KOPT-K1 (cell line): ENCODE data around the gene VSX1.

Source experiments
- H3K27ac ChIP-seq: fragments of 200-600 bp; sonication (generic); 2 replicates; pipeline ENCODE4 v1.5.1; 2016; ENCODE audit warnings: antibody characterized with exemption, mild to moderate bottlenecking, low read depth, low read length; ENCODE audit not compliant: poor library complexity, severe bottlenecking
- H3K36me3 ChIP-seq: fragments of 200-600 bp; sonication (generic); 2 replicates; pipeline ENCODE4 v1.5.1; 2017; ENCODE audit warnings: antibody characterized with exemption, mild to moderate bottlenecking, low read length, moderate library complexity; ENCODE audit not compliant: insufficient read depth
- H3K9me3 ChIP-seq: fragments of 200-600 bp; sonication (generic); 2 replicates; pipeline ENCODE4 v1.5.1; 2017; ENCODE audit warnings: antibody characterized with exemption, low read length, mild to moderate bottlenecking; ENCODE audit not compliant: insufficient read depth, poor library complexity, severe bottlenecking

The VSX1 gene

GRCh38 chr20:25044660-25045342 is 37.1 kb downstream of the VSX1 start:
- peaks cover 45% of the 10 kb centered on the region for H3K36me3 ChIP-seq
- H3K27ac ChIP-seq: no peak overlapping the region

DNA sequence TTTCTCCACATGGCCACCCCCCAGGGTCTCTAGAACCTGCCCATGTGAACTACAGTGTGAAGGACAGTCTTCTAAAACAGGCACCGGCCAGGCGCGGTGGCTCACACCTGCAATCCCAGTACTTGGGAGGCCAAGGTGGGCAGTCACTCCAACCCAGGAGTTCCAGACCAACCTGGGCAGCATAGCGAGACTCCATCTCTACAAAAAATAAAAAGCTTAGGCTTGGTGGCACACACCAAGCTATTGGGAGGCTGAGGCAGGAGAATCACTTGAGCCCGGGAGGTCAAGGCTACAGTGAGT is 37.7 kb downstream of the VSX1 start:
- Histone ChIP-seq H3K27ac (no peak overlapping the region), H3K9me3 (no peaks in the 10 kb centered on the region), H3K36me3 (peaks cover 49% of the 10 kb centered on the region)

More at GRCh38 chr20:25044660-25045342, 37.1 kb downstream of the VSX1 start:
- no peaks in the 10 kb centered on the region for H3K9me3 ChIP-seq

DNA sequence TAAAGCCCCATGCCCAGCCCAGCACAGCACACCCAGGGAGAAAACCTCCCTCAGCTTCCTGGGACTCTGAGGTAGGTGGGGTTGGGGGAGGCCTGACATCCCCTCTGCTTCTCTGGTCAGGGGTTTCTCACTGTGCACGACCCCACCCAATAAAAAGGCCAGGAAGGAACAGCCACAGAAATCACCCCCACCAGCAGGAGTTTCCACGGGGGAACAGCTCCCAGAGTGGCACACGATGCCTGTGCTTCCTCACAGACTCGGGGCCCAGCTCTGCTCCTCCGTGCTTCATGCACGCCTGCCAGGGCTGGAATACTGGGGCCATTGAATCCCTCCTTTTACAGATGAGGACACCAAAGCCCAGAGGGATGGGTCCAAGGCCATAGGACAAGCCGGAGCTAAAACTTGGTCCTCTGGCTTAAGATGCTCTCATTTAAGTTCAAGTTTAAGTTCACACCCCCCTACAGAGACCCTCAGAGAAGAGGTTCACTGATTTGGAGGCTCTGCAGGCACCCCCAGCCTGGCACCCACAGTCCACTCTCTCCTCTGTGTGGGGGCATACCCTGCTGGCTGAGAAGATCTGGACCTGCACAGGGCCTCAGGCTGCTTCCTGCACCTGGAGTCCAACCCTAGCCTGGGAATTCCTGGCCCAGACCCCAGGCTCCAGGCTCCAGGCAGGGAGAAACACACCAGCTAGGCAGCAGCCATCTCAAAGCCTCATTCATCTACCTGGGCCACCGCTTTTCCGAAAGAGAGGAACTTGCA is 38.3 kb downstream of the VSX1 start:
- peaks cover 49% of the 10 kb centered on the region for H3K36me3 ChIP-seq
- peak overlapping the region; percentile 79 for H3K27ac ChIP-seq
- H3K9me3 ChIP-seq: no peaks in the 10 kb centered on the region

- H3K9me3 ChIP-seq: no peaks in the 10 kb centered on the region
- H3K36me3 ChIP-seq: peaks cover 40% of the 10 kb centered on the region
- H3K27ac ChIP-seq: peak overlapping the region; percentile 79
These were observed 39.1 kb downstream of the VSX1 start for GRCh38 chr20:25042531-25043498.

DNA sequence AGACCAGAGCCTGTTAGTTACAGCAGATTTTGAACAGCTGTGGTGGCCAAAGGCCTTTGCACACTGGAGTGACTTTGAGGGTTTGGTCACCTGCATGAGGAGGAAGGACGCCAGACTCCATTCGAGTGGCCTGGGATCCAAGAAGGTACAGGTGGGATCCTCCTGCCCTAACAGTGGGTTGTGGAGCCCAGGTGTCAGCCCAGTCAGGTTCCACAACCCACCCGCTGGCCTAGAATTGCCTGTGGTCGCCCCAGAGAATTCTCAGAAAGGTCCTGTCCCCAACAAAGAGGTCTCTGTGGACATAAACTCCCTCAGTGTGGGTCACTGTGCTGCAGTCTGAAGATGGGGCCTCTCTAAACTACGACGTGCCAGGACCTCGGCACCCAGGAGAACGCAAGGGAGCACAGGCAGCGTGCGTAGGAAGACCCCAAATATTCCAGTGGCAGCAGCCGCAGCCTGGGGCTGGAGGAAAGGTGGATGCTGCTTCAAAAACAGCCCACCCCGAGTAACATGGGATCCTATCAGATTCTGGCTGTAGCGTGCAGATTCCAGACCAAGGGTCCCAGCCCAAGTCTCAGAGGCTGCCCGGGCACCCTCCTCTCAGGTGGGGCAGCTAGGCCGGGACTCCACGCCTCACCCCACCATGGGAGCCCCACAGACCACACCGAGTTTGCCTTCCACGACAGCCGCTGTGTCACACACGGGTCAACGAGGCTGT is 40.0 kb downstream of the VSX1 start:
- Histone ChIP-seq H3K9me3 (no peaks in the 10 kb centered on the region), H3K27ac (peak overlapping the region; percentile 79), H3K36me3 (peaks cover 32% of the 10 kb centered on the region)

DNA sequence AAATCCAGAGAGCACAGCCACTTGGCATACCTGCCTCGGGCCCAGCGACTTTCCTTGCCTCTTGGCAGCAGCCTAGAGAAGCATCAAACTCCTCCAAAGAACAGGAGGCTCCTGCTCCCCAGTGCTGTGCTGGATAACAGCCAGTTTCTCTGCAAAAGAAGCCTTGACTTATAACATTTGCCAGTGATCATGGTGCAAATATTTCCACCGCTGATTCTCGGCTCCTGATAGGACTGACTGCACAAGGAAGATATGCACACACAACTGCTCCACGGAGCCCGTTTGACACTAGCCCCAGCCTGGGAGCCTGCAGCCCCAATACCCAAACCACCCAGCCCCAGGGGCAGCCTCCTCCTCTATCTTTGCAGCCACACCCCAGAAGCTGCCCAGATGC is 41.5 kb downstream of the VSX1 start:
- H3K27ac ChIP-seq: no peak overlapping the region
- H3K36me3 ChIP-seq: peaks cover 20% of the 10 kb centered on the region; the same call in 1 of the 2 replicates
- H3K9me3 ChIP-seq: no peaks in the 10 kb centered on the region

GRCh38 chr20:25039697-25040437 is 42.1 kb downstream of the VSX1 start:
- Histone ChIP-seq H3K9me3 (no peaks in the 10 kb centered on the region), H3K36me3 (peaks cover 14% of the 10 kb centered on the region; the same call in 1 of the 2 replicates), H3K27ac (peak overlapping the region; percentile 15)

DNA sequence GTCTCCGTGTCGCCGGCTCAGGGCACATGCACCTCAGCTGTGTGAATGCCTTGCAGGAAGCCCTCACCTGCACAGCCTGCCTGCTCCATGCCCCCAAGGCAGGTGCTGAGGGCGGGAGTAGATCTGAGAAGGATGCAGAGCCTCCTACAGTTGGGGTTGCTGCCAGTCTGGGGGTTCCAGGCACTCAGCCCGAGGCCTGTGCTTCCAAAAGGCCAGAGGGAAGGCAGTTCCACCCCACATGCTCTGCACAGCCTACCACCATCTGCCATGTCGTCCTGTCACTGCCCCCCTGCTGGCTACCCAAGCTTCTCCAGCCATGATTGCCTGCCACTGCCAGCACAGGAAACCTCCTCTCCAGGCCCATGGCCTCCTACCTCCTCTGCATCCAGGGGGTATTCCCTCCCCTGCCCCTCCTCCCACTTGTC is 43.3 kb downstream of the VSX1 start:
- peaks cover 12% of the 10 kb centered on the region; the same call in 1 of the 2 replicates for H3K36me3 ChIP-seq
- H3K9me3 ChIP-seq: no peaks in the 10 kb centered on the region
- peak overlapping the region; percentile 76 for H3K27ac ChIP-seq

- H3K36me3 ChIP-seq: peaks cover 12% of the 10 kb centered on the region; the same call in 1 of the 2 replicates
- peak overlapping the region; percentile 76 for H3K27ac ChIP-seq
- H3K9me3 ChIP-seq: no peaks in the 10 kb centered on the region
These were observed 43.9 kb downstream of the VSX1 start for GRCh38 chr20:25038103-25038410.

DNA sequence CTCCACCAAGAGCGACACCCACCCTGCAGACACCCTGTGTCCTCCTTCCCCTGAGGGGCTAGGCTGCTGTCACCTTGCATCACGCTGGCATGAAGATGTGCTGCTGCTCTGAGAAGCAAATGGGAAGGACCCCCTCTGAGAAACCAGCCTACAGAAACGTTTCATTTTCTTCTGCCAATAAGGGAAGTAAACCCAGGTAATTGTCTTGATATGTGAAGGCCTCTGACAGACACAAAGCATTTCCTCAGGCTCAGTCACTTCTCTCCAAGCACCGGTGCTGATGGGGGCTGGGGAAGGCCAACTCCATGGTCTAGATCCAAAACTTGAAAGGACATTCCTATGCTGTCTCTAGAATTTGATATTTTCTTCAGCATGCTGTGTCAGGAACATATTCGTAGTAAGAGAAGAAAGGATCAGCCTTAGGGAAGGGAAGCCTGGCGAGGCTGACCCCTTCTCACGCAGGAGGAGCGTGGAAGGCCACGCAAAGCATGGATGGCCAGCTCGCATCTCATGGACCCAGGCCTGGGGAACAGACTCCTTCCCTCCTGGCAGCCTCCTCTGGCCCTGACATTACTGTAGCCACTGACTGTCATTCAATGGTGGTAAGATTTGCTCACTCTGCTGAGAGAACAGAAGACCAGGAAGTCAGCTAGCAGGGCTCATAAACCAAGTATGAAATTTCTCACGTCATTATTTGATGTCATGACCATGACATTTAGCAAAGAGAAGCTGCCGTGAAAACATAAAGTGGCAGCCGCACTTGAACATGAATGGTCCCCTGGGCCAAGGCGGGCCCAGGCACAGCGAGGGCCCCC is 44.4 kb downstream of the VSX1 start:
- peaks cover 12% of the 10 kb centered on the region; the same call in 1 of the 2 replicates for H3K36me3 ChIP-seq
- no peaks in the 10 kb centered on the region for H3K9me3 ChIP-seq
- H3K27ac ChIP-seq: peak overlapping the region; percentile 76

DNA sequence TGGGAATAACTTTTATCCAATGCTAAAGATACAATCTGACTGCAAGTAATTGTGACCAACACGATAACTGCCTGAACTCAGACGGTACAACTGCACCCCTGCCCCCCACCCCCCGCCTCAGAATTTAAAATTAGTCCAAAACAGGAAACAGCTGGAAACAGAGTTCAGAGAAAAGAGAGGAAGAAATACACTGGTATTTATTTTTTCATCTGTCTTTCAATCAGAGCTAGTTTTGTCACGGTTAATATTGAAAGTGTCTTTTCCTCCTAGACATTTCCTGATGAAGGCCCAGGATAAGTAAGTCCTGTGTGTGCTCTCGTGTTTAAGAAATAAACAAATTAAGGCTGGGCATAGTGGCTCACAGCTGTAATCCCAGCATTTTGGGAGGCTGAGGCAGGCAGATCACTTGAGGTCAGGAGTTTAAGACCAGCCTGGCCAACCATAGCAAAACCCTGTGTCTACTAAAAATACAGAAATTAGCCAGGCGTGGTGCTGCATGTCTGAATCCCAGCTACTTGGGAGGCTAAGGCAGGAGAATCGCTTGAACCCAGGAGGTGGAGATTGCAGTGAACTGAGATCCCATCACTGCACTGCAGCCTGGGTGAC is 45.5 kb downstream of the VSX1 start:
- no peaks in the 10 kb centered on the region for H3K9me3 ChIP-seq
- H3K36me3 ChIP-seq: peaks cover 12% of the 10 kb centered on the region; the same call in 1 of the 2 replicates
- H3K27ac ChIP-seq: peak overlapping the region; percentile 76

GRCh38 chr20:25035921-25036320 is 46.0 kb downstream of the VSX1 start:
- Histone ChIP-seq H3K9me3 (no peaks in the 10 kb centered on the region), H3K36me3 (peaks cover 13% of the 10 kb centered on the region; the same call in 1 of the 2 replicates), H3K27ac (peak overlapping the region; percentile 76)

- H3K27ac ChIP-seq: peak overlapping the region; percentile 12
These were observed 48.0 kb downstream of the VSX1 start for GRCh38 chr20:25033924-25034300.

More at GRCh38 chr20:25033924-25034300, 48.0 kb downstream of the VSX1 start:
- Histone ChIP-seq H3K36me3 (peaks cover 20% of the 10 kb centered on the region), H3K9me3 (no peaks in the 10 kb centered on the region)
